ENCODE results near the gene DENND1A.

DENND1A gene

DNA sequence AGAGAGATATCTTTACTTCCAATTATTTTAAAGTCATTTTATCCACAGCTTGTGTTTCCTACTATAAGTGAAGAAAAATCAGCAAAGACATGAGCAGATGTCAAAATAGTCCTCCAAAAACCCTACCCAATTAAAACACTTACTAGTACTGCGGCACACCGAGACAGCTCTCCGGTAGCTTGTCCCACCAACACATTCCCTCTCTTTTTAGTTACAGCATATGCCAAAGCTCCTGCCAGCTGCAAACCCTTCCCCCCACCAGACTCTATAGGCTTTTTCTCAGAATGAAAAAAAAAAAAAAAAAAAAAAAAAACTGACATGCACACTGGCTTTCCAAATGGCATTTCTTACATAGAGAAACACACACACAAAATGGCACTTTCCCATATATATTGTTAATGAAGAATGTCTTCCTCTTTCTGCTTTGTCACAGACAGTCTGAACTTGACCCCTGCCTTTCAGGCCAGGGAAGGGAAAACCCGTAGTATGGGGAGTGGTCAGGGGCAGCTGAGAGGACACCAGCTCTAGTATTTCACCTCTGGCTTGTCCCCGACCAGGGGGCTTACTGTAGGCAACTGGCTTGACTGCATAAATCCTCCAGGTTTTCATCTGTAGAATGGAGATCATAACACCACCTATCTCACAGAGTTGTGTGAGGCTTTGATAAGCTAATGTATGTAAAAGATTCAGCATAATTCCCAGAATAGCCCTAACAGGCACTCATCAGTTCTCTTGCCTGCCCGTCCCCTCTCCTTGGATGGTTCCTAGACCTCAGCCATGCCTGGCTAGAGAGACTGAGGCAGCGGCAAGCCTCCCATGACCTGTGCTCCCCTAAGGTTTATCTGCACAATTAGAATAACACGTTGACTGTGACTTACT is 340.3 kb downstream of the DENND1A start:
- DNase-seq (ENCODE audit: low read depth in 2 of 3, low spot score in 2 of 3): no peak

DNA sequence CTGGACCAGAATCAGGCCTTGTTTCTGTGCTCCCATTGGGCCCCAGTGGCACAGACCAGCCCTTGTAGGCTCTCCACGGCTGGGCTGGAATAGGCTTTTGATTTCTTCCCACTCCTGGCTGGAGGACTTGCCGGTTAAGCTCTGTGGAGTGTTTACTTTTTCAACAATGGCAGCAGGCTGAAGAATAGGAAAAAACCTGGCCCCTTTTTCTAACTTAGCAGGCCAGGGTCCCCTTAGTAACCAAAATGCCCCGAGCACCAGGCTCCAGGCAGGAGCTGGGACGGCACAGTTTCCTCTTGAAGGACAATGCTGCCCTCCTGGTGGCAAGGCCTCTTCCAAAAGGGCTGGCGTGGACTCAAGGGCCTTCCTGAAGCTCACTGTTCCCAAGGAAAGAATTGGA is 343.7 kb downstream of the DENND1A start:
- no peak for DNase-seq (ENCODE audit: low read depth in 2 of 3, low spot score in 2 of 3)

- no peak for DNase-seq (ENCODE audit: low read depth in 2 of 3, low spot score in 2 of 3)
Measured at GRCh38 chr9:123584202-123585176, 345.4 kb downstream of the DENND1A start.

DNA sequence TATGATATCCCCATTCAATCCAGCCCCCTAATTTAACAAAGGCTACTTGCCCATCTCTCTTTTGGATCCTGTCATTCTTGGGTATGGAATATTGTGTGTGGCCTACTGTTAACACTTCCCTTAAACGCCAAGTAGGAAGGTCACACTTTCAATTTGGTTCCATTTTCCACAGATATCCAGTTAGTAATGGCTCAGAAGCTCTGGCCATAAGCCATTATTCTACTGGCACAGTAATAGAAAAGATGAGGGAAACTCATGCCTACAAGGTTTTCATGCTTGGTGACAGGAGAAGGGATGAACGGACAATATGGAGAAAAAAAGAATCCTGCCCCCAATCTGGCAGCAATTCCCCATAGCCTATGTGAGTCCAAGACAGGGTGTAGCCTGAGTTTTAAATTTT is 346.3 kb downstream of the DENND1A start:
- no peak for DNase-seq (ENCODE audit: low read depth in 2 of 3, low spot score in 2 of 3)

- DNase-seq (ENCODE audit: low read depth in 2 of 3, low spot score in 2 of 3): no peak
Measured at GRCh38 chr9:123571240-123571639, 358.7 kb downstream of the DENND1A start.

DNA sequence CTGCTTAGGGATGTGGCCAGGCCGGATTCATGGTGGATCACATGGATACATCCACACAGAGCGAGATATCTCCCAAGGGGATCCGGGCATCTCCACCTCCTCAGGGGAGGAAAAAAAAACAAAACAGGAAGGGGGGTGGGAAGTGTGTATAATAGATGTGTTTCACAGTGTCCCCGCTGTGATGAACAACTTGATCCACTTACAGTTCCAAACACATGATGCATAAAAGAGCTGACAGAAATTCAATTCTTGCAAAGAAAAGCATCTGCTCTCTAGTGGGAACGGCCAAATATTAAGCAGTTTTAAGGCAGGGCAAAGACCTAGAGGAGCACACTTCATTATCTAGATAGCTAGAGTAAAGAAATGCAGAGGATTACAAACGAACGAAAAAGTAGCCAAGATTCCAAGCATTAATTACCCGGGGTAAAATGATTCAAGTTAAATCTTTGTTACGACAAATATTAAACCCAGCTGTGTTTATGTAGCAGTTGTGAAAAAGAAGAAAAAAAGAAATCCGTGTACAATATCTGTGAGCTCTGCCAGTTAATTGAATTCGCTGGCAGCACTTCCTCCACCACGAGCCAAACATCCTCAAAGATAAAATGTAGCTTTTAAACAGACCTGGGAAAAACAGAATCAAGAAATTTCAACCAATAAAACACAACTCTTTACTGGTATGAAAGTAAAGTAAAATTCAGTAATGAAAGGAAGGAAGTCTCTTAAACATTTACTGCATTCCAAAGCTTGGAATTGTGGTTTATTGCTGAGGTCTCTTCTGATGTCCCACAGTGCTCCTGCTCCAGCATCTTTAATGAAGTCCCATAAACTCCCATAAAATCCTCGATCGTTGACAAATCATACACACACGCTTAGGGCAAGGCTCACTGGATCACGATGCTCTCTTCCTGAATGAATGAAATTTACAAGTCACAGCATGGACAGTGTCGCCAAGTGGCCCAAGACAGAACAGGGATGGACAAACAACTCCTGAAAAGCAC is 360.9 kb downstream of the DENND1A start:
- DNase-seq (ENCODE audit: low read depth in 2 of 3, low spot score in 2 of 3): no peak

- DNase-seq (ENCODE audit: low read depth in 2 of 3, low spot score in 2 of 3): no peak
Measured at GRCh38 chr9:123567013-123567412, 362.9 kb downstream of the DENND1A start.

- no peak for DNase-seq (ENCODE audit: low read depth in 2 of 3, low spot score in 2 of 3)
Measured at GRCh38 chr9:123564652-123565051, 365.3 kb downstream of the DENND1A start.

DNA sequence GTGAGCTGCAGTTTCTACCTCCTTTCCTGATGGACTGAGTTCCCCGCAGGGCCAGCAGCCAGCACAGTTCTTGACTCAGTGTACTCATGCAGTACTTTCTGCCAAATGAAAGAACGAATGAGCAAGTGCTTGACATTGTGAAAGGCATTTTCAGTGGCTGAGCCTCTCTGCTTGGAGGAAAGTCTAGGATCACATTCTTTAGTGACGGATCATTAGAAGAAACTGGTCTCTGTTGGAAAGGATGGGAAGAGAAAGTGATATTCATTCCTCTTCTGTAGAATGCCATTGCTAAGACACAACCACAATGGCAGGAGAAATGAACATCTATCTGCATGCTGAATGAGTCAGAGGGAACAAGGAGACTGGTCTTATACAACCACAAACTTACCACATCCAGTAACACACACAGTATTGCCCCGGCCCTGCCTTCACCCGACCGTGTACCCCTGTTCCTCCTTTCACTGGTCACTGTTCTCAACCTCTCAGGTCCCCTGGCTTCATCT is 367.0 kb downstream of the DENND1A start:
- DNase-seq (ENCODE audit: low read depth in 2 of 3, low spot score in 2 of 3): peak in 1 of 3 experiments; percentile 4

GRCh38 chr9:123561046-123561445 is 368.9 kb downstream of the DENND1A start:
- no peak for DNase-seq (ENCODE audit: low read depth in 2 of 3, low spot score in 2 of 3)

GRCh38 chr9:123556464-123557435 is 373.2 kb downstream of the DENND1A start:
- DNase-seq (ENCODE audit: low read depth in 2 of 3, low spot score in 2 of 3): no peak

- no peak for DNase-seq (ENCODE audit: low read depth in 2 of 3, low spot score in 2 of 3)
Measured at GRCh38 chr9:123555646-123556045, 374.3 kb downstream of the DENND1A start.

DNA sequence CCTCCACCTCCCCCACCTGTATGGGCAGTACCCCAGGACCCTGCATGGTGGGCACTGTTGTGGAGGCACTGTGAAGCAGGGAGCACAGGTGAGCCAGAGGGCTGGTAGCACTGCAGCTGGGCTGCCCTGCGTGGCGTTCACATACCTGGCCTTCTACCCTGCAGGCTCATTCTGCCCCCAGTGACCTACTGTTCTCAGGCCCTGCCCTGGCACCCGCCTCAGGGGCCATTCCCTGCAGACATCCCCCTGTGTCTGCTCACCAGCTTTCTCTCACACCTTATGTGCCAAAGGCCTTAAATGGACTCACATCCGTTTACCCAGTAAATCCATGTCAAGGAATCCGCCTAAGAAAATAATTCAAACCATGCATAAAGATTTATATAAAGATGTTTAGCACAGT is 377.4 kb downstream of the DENND1A start:
- DNase-seq (ENCODE audit: low read depth in 2 of 3, low spot score in 2 of 3): no peak

GRCh38 chr9:123551734-123552133 is 378.2 kb downstream of the DENND1A start:
- DNase-seq (ENCODE audit: low read depth in 2 of 3, low spot score in 2 of 3): no peak

GRCh38 chr9:123550797-123551196 is 379.1 kb downstream of the DENND1A start:
- no peak for DNase-seq (ENCODE audit: low read depth in 2 of 3, low spot score in 2 of 3)

DNA sequence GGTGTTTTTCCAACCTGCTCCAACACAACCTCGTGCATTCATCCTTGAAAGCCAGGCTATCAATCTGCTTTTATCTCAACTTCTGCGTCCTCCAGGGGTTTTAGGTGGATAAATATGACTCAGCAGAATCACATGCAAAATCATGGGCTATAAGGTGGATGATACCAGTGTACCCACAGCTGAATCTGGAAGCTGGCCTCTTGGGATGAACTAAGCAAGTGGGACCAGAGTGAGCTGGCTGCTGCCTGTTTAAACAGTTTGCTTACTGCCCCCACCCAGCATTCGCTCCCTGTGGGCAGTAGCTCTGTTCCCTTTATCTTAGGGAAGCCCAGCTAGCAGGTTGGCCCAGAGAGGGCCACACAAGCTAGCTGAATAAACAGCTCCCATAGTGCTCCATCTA is 379.9 kb downstream of the DENND1A start:
- no peak for DNase-seq (ENCODE audit: low read depth in 2 of 3, low spot score in 2 of 3)

DNA sequence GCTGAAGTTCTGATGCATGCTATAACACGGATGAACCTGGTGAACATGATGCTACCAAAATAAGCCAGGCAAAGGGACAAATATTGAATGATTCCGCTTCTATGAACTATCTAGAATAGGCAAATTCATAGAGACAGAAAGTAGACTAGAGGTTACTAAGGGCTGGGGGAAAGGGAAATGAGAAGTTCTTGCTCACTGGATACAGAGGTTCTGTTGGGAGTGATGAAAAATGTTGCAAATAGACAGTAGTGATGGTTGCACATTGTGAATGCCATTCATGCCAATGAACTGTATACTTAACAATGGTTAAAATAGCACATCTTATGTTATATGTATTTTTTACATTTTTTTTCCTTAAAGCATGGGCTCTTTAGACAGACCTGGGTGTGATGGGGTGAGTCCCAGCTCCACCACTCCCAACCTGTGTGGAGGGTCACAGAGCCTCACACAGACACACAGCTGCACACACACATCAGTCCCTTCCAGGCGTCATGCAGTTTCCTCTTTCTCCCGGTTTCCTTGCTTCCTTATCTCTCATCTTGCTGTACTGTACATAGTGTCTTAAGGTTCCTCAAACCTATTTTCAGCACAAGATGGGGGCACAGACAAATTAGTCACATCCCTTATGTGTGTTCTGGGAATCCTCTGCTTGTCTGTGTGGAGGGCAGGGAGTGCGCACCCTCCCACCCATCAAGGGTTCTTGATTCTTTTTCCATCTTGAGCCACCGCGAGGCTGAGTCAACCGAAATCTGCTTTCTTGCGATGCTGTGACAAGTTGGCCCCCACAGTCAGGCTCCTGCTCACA is 381.0 kb downstream of the DENND1A start:
- DNase-seq (ENCODE audit: low read depth in 2 of 3, low spot score in 2 of 3): peak in 2 of 3 experiments; percentile 20 to 43

GRCh38 chr9:123544007-123544827 is 385.7 kb downstream of the DENND1A start:
- DNase-seq (ENCODE audit: low read depth in 2 of 3, low spot score in 2 of 3): no peak
